Right lobe of liver (tissue), 6 donors: ENCODE data around the gene CUEDC1. TPM values are rescaled to one million over a fixed set of nuclear protein-coding genes. Genes with fewer than 3 reads are reported as not detected.
A peak's percentile ranks its signal among the peaks of the same experiment; 100 is the strongest.

Experiments
- ATAC-seq, 4 donors: fragments of 200-7000 bp; cut with Tn5 transposase; one replicate each; pipeline ENCODE4 v1.9.1; 2020; ENCODE audit warnings: mild to moderate bottlenecking in 4 of 4, moderate library complexity in 4 of 4
- DNase-seq, 3 donors: peaks; one replicate each; pipeline ENCODE4 v3.0.0-alpha.2; 2020
- H3K27ac ChIP-seq, 3 donors: fragments of 200-600 bp; one replicate each; pipeline ENCODE4 v1.8.0; 2022
- H3K27me3 ChIP-seq, 2 donors: fragments of 200-600 bp; one replicate each; pipeline ENCODE4 v1.8.0; 2022
- H3K36me3 ChIP-seq, 4 donors: fragments of 200-600 bp; sonication (generic) in 1 of 4; one replicate each; pipeline versions ENCODE4 v1.5.1 to v1.8.0; 2017 to 2022; ENCODE audit warnings: control low read depth in 1 of 4
- H3K4me1 ChIP-seq, 4 donors: fragments of 200-600 bp; sonication (generic) in 1 of 4; one replicate each; pipeline versions ENCODE4 v1.5.1 to v1.8.0; 2017 to 2022; ENCODE audit warnings: control low read depth in 1 of 4
- H3K4me3 ChIP-seq, 3 donors: fragments of 200-600 bp; one replicate each; pipeline ENCODE4 v1.8.0; 2022
- H3K9me3 ChIP-seq, 4 donors: fragments of 200-600 bp; sonication (generic) in 1 of 4; one replicate each; pipeline versions ENCODE4 v1.5.1 to v1.8.0; 2017 to 2022; ENCODE audit warnings: control low read depth in 1 of 4
- CTCF ChIP-seq, 4 donors: fragments of 200-600 bp in 3 of 4; fragments of 450-650 bp in 1 of 4; IDR thresholded peaks; one replicate each; pipeline versions ENCODE4 v1.5.1 to v1.8.0; 2016 to 2022; ENCODE audit warnings: antibody characterized with exemption in 4 of 4, mild to moderate bottlenecking in 2 of 4
- POLR2A ChIP-seq: fragments of 450-650 bp; IDR thresholded peaks from one replicate; pipeline ENCODE4 v1.6.1; 2017; ENCODE audit warnings: antibody characterized with exemption, mild to moderate bottlenecking
- WGBS: methylation state at CpG from one replicate; pipeline ENCODE4 v1.1.6; 2018; ENCODE audit warnings: low coverage, low lambda C conversion rate; ENCODE audit not compliant: insufficient coverage; ENCODE audit errors: missing lambda C conversion rate; 5-methylcytosine and 5-hydroxymethylcytosine counted together
- intact Hi-C, 2 donors: fragments of 100-400 bp; cut with DNase I; formaldehyde crosslinking; loops; one replicate each; pipeline versions ENCODE4 v1.11.2 to v1.14.1; 2022
- total RNA-seq, 6 experiments: library from RNA; depleted of rRNA in 2 of 6; stranded (reverse); fragments of >200 nt in 2 of 6; fragmentation: NEBNext Ultra II Directional in 3 of 6; extraction: Animal tissue kit (Norgen Biotek cat#: 25700) in 3 of 6; gene quantifications; one replicate each; pipeline versions ENCODE4 v1.1.0 to v1.2.4, GENCODE V29; 2016 to 2023
- donor health status: DM: no; HTN: yes; CAD: no.
- donor health status: DM: no; HTN: no; CAD: no.
- donor health status: DM: no; HTN: no; CAD: no.
- donor health status: DM: no; HTN: yes; CAD: no.
- donor health status: DM: no; HTN: yes; CAD: no.

The CUEDC1 gene
- total RNA-seq, 6 experiments from 2014 or later = 4.0 to 8.5 (median 5.5) TPM

GRCh38 chr17:57915544-57915943, 39.7 kb downstream of the CUEDC1 start:
- DNase-seq (no peak), ATAC-seq (no peak)
- intact Hi-C loops = no loop called here

DNA sequence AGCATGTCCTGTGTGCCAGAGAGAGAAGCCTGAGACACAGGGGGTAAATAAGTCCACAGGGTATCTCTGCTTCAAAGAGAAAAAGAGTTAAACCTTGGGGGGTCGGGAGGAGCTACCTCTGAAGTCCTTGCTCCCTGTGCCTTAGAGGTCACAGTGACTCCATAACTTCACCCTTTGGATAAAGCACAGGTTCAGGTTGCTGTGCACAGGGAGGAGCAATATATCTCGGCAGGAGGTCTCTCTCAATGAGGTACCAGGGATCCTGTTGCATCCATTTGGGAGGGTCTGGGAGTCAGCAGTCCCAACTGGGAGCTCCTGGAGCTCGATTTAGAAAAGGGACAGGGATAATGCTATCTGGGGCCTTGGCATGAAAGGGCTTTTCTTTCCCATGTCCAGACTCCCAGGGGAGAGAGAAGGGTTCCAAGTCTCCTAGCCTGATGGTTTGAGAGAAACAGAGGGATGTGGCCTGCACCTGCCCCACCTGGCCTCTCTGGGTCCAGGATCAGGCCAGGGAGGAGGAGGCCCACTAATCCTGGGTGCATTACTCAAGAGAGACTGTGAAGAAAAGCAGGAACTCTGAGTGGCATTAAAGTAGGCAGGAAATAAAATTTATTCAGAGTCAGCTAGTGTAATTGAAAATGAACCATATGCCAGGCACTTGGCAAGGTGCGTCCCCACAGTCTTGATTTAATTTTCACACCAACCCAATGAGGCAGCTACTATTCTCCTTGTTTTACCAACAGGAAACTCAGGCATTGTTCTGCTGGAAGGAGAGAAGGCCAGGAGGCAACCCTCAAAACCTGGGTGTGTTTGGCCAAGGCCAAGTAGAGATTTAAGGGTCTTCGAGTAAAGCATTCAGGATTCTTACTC, 40.7 kb downstream of the CUEDC1 start:
- no peaks in the 10 kb centered on the region for H3K9me3 ChIP-seq
- H3K36me3 ChIP-seq = no peaks in the 10 kb centered on the region
- 60% methylated on average over 3 of the region's 5 CpGs for WGBS
- DNase-seq (no peak), ATAC-seq (no peak)
- no peaks in the 10 kb centered on the region for H3K27me3 ChIP-seq
- H3K27ac ChIP-seq = no peak overlapping the region
- intact Hi-C loops = no loop called here
- TF ChIP-seq POLR2A (no peak), CTCF (IDR thresholded peaks at IDR 0.05) (no peak)
- peaks cover 0 to 10% (median 0%) of the 10 kb centered on the region in 4 donors for H3K4me1 ChIP-seq
- no peak overlapping the region for H3K4me3 ChIP-seq

More at GRCh38 chr17:57915544-57915943, 39.7 kb downstream of the CUEDC1 start:
- H3K4me1 ChIP-seq = peaks cover 0 to 10% (median 0%) of the 10 kb centered on the region in 4 donors
- WGBS = 65% methylated on average over 2 of the region's 9 CpGs
- H3K36me3 ChIP-seq = no peaks in the 10 kb centered on the region
- H3K27me3 ChIP-seq = no peaks in the 10 kb centered on the region
- no peak overlapping the region for H3K4me3 ChIP-seq
- H3K9me3 ChIP-seq = no peaks in the 10 kb centered on the region
- TF ChIP-seq CTCF (IDR thresholded peaks at IDR 0.05) = no peak
- TF ChIP-seq POLR2A = no peak
- no peak overlapping the region for H3K27ac ChIP-seq

- intact Hi-C loops = no loop called here
- H3K4me3 ChIP-seq = no peak overlapping the region
- no peak for TF ChIP-seq POLR2A
- no peak for TF ChIP-seq CTCF (IDR thresholded peaks at IDR 0.05)
- WGBS = 61% methylated on average over 4 of the region's 7 CpGs
- H3K4me1 ChIP-seq = peaks cover 0 to 10% (median 0%) of the 10 kb centered on the region in 4 donors
- ATAC-seq = no peak
- H3K36me3 ChIP-seq = no peaks in the 10 kb centered on the region
- H3K9me3 ChIP-seq = no peaks in the 10 kb centered on the region
- DNase-seq = no peak
- H3K27ac ChIP-seq = no peak overlapping the region
- H3K27me3 ChIP-seq = no peaks in the 10 kb centered on the region
Measured at GRCh38 chr17:57913575-57914272, 41.5 kb downstream of the CUEDC1 start.

DNA sequence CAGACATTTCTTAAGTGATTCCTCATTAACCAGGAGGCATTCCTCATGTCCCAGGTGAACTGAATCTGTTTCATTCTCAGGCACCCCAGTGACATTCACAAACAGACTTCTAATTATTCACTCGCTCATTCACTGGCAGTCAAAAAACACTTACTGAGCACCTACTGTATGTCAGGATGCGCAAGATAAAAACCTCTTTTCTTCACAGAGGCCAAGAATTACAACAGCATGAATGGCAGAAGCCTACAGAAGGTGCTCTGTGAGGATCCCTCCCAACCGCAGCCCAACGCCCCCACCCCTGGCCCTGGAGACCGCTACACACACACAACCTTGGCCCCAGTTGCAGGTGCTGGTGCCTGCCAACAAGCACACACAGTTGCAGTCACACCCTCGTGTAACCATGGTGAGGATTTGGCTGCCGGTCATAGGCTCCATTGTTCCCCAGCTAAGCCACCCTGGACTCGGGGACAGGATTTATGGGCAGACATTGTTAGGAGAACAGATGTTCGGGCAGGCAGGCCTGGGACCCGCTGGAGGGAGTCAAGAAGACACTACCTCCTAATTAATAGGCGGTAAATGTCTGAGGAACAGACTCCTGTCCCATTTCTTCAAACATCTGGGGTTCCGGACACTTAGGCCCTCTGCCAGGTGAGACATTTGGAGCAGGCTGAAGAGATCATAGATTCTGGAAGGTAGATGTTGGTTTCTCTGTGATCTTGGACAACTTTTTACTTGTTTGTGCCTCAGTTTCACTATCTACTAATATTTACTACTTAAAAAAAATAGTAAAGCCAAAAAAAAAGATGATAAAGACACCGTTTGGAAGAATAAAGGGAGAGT, 43.2 kb downstream of the CUEDC1 start:
- WGBS = 53% methylated on average over 8 of the region's 13 CpGs
- peak; percentile 83 to 93 (median 92) for DNase-seq
- H3K9me3 ChIP-seq = no peaks in the 10 kb centered on the region
- peak; percentile 84 to 98 (median 95) for ATAC-seq
- TF ChIP-seq CTCF (IDR thresholded peaks at IDR 0.05) = no peak
- no peak for TF ChIP-seq POLR2A
- no peak overlapping the region for H3K4me3 ChIP-seq
- H3K4me1 ChIP-seq = peaks cover 0 to 10% (median 0%) of the 10 kb centered on the region in 4 donors
- intact Hi-C loops = no loop called here
- no peaks in the 10 kb centered on the region for H3K27me3 ChIP-seq
- H3K27ac ChIP-seq = no peak overlapping the region
- no peaks in the 10 kb centered on the region for H3K36me3 ChIP-seq
